ENCODE measurements around the gene INPPL1.
"Not testable (repeated sequence)": the region's sequence is repeated elsewhere in the genome, so short reads cannot be mapped to it uniquely, and the experiment has no call there.

The INPPL1 gene

GRCh38 chr11:72224564-72225410 is at the start of gene INPPL1:
INPPL1 (plus strand) TSS chr11:72224767; CDS start chr11:72224985, 218 bp downstream.
- no peak for DNase-seq (ENCODE audit: low read depth)

- DNase-seq (ENCODE audit: low read depth): no peak
Measured at GRCh38 chr11:72177656-72178055, 46.9 kb upstream of the INPPL1 start.

- DNase-seq (ENCODE audit: low read depth): no peak
Measured at GRCh38 chr11:72179049-72179803, 45.3 kb upstream of the INPPL1 start.

GRCh38 chr11:72179804-72180396 is 44.7 kb upstream of the INPPL1 start:
- DNase-seq (ENCODE audit: low read depth): no peak

GRCh38 chr11:72180892-72181552 is 43.5 kb upstream of the INPPL1 start:
- DNase-seq (ENCODE audit: low read depth): not testable (repeated sequence)

GRCh38 chr11:72181553-72181958 is 43.0 kb upstream of the INPPL1 start:
- DNase-seq (ENCODE audit: low read depth): not testable (repeated sequence)

GRCh38 chr11:72188267-72188666 is 36.3 kb upstream of the INPPL1 start:
- DNase-seq (ENCODE audit: low read depth): no peak

- no peak for DNase-seq (ENCODE audit: low read depth)
Measured at GRCh38 chr11:72189455-72190250, 34.9 kb upstream of the INPPL1 start.

GRCh38 chr11:72190631-72191071 is 33.9 kb upstream of the INPPL1 start:
- DNase-seq (ENCODE audit: low read depth): no peak

- no peak for DNase-seq (ENCODE audit: low read depth)
Measured at GRCh38 chr11:72191961-72192381, 32.6 kb upstream of the INPPL1 start, which contains the start of gene FOLR1. FOLR1 (plus strand) TSS chr11:72192140; CDS start chr11:72192174, 34 bp downstream.

- no peak for DNase-seq (ENCODE audit: low read depth)
Measured at GRCh38 chr11:72195518-72196270, 28.9 kb upstream of the INPPL1 start.

- not testable (repeated sequence) for DNase-seq (ENCODE audit: low read depth)
Measured at GRCh38 chr11:72201445-72201844, 23.1 kb upstream of the INPPL1 start.

- DNase-seq (ENCODE audit: low read depth): no peak
Measured at GRCh38 chr11:72202571-72202970, 22.0 kb upstream of the INPPL1 start.

- no peak for DNase-seq (ENCODE audit: low read depth)
Measured at GRCh38 chr11:72203163-72203562, 21.4 kb upstream of the INPPL1 start.

- DNase-seq (ENCODE audit: low read depth): no peak
Measured at GRCh38 chr11:72204886-72205285, 19.7 kb upstream of the INPPL1 start.

- DNase-seq (ENCODE audit: low read depth): not testable (repeated sequence)
Measured at GRCh38 chr11:72206794-72207193, 17.8 kb upstream of the INPPL1 start.

GRCh38 chr11:72208281-72208680 is 16.3 kb upstream of the INPPL1 start:
- no peak for DNase-seq (ENCODE audit: low read depth)

GRCh38 chr11:72209101-72209500 is 15.5 kb upstream of the INPPL1 start:
- DNase-seq (ENCODE audit: low read depth): no peak

- no peak for DNase-seq (ENCODE audit: low read depth)
Measured at GRCh38 chr11:72216638-72217037, 7.9 kb upstream of the INPPL1 start, which contains the start of gene FOLR2. FOLR2 (plus strand) TSS chr11:72216794; CDS start chr11:72218585, 1,791 bp downstream.

- DNase-seq (ENCODE audit: low read depth): no peak
Measured at GRCh38 chr11:72217841-72218240, 6.7 kb upstream of the INPPL1 start.
